Stimulated activated CD4-positive, alpha-beta T cell treated with anti-CD3 and anti-CD28 coated beads, Interleukin-15, amount 100 ng/mL, for 24 hours (primary cell): Measurements from ENCODE around the gene C1orf216.
A peak's percentile ranks its signal among the peaks of the same experiment; 100 is the strongest.
"Not testable (repeated sequence)": the region's sequence is repeated elsewhere in the genome, so short reads cannot be mapped to it uniquely, and the experiment has no call there.

Experiments
- DNase-seq: peaks from one replicate; pipeline ENCODE4 v3.0.0-alpha.2; 2020

The C1orf216 gene, protein sequence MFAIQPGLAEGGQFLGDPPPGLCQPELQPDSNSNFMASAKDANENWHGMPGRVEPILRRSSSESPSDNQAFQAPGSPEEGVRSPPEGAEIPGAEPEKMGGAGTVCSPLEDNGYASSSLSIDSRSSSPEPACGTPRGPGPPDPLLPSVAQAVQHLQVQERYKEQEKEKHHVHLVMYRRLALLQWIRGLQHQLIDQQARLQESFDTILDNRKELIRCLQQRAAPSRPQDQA

DNA sequence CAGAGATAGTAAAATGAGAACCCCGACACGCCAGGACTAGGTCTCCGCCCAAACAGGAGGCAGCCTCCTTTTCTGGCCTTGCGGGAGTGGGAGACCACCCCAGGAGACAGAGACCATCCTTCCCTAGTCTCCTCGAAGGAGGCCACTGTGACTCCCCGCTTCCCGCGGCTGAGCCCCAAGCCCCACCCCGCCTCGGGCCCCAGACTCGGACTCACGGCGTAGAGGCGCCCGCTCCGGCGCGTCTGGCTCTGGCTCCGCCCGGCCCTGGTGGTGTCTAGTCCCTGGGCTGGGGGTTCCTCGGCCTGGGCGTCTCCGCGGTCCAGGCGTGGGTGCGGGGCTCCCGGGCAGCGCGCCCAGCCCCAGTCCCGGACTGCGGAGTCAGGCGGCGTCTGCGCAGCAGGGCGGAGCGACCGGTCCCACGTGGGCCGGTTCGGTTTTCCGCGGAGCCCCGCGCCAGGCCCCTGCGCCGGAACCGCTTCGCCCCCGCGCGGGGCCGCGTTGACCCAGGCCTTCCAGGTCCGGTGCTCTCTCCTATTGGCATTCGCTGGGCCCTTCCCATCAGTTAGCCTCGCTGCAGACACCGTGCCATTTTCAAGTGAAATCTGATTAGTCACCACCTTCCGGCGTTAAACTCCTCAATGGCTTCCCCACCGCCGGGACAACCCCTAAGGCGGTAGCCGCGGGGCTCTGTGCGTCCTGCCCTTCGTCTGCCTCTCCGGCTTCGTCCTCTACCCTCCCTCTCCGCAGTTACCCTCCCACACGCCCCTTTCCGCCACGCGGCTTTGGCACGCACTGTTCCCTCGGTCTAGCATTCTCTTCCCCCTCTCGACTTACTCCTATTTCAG, at the start of gene C1orf216:
TSS of gene C1orf216 (minus strand) at position 393 of the 845 bp plus-strand sequence. CDS start 2,563 bp downstream, outside the sequence.
- peak; percentile 88 for DNase-seq

DNA sequence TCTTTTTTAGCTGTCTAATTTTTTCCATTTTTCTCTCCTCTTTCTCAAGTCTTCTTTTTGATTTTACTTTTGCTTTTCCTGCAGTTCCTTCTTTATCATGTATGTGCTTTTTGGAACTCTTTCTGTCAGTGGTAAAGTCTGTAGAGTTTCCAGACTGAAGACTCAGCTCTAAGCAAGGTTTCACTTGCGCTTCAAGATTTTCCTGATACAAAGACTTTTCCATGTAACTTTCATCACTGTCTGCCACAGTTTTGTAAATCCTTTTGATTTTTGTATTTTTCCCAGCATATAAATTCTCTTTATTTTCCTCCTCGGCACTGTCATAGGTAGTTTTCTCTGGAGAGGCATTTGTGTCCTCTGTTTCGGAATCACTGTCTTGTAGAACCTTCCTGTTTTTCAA, 45.6 kb upstream of the C1orf216 start:
- no peak for DNase-seq

DNA sequence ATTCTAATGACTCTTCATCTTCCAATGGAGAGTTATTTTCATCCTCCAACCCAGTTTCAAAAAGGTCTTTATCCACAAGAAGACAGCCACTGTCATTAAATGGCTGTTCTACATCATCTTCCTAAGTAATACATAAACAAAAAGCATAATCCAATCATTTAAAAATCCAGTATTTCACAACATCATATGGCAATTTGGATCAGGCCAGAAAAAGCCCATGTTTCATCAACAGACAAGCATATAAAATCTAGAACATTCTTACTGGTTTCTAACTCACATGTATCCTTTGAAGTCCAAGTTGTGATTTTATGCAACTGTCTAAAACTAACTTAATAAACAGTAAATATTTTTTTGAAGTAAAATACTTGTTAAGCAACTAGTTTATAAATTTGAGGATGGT, 44.5 kb upstream of the C1orf216 start:
- no peak for DNase-seq

DNA sequence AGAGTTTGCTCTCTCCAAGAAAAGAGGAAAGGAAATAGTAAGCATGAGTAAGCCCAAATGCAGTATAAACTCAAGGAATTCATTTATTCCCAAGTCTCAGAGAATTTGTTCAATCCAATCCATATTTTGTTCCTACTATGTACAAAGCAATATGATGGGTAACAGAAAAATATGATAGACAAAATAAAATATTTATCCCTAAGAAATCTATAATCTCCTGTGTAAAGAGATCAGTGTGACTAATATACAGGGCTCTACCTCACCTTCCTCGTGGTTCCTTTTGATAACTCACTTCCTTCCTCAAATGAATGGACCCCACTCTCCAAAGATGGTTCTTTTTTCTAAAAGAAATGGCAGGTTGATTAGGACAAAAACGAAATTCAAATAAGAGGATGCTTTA, 43.5 kb upstream of the C1orf216 start:
- no peak for DNase-seq

DNA sequence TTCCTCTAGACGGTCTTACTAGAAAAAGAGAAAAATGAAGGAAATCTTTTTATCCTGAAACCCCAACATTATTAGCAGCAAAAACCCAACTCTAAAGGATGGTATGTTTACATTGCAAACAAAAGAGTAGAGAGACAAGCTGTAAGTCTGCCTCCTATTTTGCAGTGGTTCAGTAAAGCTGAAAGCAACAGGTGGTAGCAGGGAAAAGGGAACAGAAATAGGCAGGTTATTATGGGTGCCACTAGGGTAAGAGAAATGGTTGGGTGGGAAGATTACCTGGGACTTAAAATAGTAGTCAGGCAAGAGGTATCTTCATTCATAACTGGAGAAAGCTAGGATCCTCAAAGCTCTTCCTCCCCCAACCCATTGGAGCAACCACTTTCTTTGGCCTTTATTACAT, 37.4 kb upstream of the C1orf216 start:
- no peak for DNase-seq

DNA sequence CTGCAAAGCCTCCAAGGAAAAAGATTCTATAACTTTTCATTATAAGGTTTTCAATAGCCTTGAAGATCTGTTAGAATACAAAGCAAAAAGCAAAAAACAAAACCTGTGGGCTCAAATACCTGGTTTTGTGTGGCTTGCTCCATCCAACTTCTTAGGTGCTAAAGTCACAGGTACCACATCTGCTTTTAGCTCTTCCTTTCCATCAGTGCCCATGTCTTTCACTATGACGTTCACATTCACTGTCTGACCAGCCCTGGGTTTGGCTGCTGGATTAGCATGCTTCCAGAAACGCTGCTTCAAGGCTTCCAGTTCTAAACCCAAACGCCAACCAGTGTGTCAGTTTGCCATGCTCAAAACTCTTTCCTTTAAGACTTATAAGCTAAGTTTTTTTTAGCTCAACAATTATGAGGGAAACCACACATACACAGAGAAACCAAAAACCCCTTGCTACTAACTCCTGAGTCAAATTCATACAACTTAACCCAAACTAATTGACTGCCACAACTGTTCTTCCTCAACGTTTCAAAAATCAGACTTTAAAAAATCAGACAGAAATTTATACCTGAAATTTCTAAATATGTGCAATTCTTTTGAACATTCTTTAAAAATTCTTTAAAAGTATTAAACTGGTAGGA, 35.1 kb upstream of the C1orf216 start:
- DNase-seq: no peak

DNA sequence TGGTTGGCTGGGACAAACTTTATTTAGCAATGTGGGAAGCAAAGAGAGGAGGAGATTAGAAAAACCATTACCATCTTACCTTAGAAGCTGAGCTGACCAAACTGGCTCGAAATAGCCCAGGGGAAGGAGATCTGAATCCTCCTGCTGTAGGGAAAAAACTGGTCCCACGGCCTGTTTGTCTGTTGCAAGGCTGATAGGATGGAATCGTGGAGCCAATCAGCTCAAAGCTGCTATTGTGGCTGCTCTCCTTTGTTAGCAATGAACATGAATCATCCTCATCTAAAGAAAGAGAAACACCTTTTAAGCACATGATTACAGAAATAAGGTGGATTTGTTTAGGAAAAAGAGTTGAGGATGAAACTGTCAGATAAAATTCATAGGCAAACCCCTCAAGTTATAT, 29.6 kb upstream of the C1orf216 start:
- no peak for DNase-seq

DNA sequence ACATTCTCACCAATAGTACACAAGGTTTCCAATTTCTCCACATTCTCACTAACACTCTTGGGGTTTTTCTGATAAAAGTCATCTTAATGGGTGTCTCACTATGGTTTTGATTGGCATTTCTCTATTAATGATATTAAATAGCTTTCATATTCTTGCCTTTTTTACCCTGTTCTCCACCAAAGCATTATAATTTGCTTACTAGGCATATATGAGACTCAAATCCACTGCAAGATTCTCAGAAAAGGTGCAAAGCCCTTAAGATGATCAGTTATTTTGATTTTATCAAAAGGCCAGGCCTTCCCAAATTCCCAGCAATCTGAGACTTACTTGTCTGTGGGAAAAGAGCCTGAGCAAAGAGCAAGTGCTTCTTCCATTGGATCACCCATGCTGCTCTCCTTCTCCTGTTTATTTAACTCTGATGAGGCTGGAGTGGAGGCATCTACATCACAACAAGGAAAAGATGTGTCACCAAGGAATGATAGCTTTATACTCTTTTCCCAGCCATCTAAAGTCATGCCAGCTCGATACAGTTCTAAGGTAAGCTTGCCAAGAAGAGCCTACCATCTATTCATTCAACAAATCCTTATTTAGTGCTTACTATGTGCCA, 26.5 kb upstream of the C1orf216 start:
- no peak for DNase-seq

DNA sequence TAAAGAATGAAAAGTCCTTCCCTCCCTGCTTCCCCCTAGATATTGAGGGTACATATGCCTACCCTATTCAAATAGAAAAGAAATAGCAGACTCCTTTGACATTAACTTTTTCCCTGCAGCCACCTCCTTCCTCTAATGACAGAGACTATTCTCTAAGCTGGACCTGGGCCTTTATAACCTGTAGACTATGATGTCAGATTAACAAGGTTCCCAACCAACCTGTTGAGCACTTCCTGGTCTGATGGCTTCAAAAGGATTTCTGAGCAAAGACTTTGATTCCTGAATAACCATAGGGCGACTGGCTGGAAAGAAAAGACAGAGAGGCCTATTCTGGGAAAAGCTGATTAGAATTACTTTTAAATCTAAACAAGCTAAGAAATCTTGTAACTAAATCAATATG, 18.4 kb upstream of the C1orf216 start:
- DNase-seq: no peak

DNA sequence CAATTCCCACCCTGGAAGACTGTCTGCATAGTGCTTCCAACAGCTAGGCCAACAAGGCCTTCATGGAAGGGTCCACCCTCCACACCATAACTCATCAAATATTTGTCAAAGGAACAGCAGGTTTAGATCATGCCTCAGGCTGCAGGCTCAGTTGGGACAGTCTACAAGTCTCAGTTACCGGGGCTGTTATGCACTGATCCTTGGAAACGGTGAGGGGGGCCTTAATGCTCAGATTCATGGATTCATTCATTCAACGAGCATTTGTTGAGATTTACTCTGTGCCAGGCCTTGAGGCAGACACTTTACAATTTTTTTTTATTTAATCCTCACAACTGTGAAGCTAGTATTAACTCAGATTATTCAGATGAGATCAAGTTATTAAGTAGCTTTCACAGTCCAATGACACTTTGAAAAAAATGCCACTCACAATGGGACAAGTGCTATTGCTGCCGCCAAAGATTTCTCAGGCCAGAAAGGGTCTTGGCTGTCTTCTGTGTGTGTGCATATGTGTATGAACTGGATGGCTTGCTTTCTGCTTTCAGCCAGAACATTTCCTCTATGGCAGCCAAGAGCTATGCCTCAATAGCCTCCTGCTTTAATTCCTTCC, 8.9 kb upstream of the C1orf216 start:
- no peak for DNase-seq

DNA sequence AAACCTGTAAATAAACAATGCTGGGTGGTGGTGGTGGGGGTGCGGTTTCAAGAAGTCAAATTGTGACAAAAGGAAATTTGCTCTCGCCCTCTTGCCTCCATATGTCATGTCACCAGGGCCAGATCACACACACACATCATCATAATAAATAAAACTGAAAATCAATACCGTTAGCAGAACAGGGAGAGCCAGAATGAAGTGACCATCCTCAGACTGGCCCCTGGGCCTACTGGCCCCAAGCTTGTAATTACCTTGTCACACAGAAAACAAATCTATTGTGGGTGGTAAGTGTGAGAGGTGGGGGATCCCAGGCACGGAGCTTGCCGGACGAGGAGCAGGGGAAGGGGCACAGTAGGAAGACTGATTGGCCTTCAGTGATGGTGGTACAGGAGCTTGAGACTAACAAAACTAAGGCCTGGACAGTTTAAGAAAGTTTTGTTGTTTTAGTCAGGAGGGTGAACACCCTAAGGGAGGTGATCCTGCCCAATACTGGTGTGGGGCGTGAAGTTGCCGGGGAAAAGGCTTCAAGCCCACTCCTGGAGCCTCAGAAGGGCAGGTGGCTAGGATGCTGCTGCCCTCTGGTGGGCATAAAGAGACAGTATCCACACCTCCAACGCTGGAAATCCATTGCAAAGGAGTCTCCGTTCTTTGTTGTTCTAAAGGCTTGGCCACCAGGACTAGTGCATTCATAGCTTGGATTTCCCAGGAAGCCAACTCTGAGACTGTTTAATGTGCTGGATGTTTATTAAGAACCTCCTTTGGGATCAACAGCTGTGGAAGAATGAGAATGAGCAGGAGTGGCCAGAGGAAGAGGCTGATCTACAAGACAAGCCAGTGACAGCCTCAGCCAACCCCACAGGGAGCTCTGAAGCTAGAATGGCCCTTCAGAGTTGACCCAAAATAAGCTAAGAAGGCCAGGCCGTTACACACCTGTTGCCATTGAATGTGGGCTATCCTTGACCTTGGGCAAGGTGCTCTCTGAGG, 8.1 kb upstream of the C1orf216 start:
- peak; percentile 53 for DNase-seq

DNA sequence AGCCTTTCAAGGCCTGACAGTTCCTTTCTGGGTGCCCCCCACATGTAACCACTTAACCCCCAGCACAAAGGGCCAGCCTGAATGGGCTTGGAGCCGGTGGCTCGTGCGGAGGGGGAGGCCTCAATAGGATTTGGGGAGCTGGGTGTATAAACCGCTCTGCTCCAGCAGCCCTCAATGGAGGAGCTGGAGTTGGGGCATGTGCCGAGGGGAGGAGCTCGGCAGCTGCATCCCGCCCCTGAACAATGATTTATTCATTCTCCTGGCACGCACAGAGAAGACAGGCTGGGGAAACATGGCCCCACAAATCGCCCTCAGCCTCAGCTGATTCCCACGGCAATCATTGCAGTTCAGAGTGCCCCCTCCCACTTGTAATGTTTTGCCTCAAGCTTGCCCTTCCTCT, 6.9 kb upstream of the C1orf216 start:
- no peak for DNase-seq

DNA sequence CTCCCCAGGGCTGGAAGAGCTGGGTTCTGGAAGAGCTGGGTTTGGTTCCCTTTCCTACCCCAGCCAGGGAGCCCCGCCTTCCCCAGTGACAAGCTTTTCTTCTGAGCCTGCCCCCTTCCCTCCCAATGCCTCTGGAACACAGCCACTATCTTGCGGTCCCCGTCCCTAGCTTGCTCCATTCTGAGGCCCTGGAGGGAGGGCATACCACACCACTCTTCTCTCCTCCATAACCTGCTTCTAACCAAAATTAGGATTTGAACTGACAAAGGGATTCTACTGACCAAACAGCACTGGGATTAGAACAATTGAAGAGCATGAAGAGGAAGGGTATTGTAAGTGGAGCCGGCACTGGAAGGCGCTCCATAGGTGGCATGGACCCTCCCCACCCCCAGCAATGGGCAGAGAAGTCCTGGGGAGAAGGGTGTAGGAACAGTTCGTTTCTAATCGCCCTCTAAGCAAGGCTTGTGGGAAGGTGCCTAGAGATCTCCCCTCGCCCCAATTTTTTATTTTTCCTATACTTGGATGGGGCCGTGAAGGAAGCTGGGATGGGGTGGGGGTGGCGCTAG, 690 bp downstream of the C1orf216 start:
- peak; percentile 37 for DNase-seq

DNA sequence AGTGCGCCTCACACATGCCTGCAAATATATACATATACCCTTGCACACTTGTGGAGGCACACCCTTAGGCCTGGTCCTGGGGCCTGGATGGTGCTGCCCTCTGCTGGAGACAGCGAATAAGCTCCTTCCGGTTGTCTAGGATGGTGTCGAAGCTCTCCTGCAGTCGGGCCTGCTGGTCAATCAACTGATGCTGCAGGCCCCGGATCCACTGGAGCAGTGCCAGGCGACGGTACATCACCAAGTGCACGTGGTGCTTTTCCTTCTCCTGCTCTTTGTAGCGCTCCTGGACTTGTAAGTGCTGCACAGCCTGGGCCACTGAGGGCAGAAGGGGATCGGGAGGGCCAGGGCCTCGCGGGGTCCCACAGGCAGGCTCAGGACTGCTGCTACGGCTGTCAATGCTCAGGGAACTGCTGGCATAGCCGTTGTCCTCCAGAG, 3.1 kb downstream of the C1orf216 start:
- DNase-seq: peak; percentile 86

DNA sequence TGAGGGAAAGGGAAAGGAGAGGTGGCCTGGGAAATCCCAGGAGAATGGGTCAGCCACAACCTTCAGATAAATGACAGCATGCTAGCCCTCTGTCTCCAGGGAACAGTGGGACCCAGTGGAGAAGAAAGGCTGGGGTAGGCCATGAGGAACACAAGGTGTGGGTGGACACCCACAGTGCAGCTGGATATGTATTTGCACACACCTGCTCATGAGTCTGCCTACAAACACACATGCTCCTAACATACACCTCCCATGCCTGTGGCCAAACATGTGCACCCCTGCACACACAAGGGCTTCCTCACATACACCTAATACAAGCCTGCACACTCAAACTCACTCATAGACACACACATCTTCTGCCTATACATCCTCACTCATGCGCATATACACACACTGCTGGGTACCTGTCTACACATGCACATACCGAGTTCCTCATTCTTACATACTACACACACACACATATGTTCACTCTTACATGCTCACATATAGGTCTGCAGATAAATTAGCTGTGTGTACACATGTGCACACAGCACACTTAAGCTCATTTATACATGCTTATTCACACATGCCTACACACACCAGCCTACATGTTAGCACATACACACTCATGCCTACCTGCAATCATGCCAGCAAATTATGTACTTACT, 3.6 kb downstream of the C1orf216 start:
- no peak for DNase-seq

DNA sequence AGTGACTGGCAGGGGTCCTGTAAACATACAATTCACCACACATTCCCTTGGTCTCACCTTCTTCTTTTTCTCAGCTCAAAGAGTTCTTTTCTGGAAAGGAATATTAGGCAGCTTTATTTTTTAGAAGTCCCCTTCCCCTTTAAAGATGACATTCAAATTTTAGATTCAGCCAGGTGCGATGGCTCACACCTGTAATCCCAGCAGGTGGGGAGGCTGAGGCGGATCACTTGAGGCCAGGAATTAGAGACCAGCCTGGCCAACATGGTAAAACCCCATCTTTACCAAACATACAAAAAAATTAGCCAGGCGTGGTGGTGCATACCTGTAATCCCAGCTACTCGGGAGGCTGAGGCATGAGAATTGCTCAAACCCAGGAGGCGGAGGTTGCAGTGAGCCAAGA, 7.6 kb downstream of the C1orf216 start:
- not testable (repeated sequence) for DNase-seq

DNA sequence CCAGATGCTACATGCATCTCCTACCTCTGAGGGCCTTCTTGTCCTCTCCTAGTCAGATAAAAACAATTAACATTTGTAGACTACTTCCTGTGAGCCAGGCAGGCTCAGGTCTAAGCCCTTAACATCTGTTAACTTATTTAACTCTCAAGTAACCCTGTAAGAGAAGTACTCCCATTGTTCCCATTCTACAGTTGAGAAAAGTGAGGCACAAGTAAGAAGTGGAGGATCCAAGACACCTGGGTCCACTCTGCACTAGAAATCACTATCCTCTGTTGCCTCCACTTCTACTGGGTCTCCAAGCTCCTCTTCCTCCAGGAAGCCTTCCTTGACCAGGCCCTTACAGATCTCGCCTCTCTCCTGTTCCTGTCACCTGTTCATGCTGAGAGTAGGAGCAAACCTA, 9.7 kb downstream of the C1orf216 start:
- no peak for DNase-seq

DNA sequence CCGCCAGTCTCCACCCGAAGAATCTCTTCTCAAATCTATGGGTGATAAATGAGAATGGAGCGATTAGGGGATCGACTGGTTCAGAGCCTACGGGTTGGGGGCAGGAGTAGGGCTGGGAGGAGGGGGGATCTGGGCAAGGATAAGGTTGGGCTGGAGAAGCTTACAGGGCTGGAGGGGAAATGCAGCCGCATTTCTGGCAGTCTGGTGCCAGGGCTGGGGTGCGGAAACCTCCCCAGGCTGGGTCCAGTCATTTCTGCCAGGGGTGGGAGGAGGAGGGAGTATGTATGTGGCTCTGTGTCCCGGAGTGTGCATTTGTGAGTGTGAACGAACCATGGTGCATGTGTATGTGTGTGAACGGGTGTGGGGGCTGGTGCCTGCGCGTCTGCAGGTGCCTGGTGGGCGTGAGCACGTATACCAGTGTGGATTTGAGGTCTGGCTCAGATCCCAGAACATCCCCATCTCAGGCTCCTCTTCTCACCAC, 10.2 kb downstream of the C1orf216 start:
- DNase-seq: peak; percentile 44

DNA sequence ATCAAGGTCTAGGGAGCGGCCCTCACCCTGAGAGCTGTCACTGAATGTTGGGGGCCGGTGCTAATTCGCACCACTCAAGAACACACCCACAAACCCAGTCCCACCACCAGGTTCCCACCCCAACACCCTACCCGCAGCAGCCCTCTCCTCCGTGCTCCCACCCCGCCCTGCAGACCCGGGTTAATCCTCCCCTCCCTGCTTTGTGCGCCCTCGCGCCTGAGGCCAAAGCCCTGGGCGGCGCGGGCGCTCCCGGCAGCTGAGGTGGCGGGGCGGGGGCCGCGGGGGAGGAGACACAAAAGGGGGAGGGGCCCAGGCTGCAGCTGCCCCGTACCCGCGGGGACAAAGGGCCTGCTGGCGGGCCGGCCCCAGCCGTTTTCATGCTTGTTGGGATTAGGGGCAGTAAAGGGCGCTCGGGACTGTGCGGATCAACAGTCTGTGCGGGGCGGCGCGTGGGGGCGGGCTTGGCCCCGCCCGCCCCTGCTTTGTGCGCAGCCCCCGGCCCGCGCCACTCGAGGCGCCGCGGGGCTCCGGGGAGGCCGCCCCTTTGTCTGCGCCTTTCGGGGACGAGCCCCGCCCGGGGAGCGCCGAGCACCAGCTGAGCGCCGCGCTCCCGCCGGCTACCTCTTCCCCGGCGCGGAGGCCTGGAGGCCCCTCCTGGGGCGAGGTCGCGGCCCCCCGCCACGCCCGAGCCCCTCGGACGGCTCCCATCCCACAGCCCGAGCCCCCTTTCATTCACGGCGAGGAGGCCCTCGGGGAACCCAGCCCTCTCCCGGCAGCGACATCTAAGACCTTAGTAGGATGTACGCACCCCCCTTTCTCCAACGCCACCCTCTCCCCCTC, 10.9 kb downstream of the C1orf216 start:
- peak; percentile 48 for DNase-seq
